Nucleus accumbens (tissue), 56 donors: ENCODE measurements around the gene ANKRD1.

ENCODE experiments used
- DNase-seq, 56 donors: peaks; one replicate each; lab custom pipeline; 2025; lab: John Stamatoyannopoulos, UW

The ANKRD1 gene

GRCh38 chr10:90866050-90866598, 54.8 kb downstream of the ANKRD1 start:
- no peak for DNase-seq

- DNase-seq, result no peak
Measured at GRCh38 chr10:90865401-90865800, 55.5 kb downstream of the ANKRD1 start.

GRCh38 chr10:90862908-90863514, 57.9 kb downstream of the ANKRD1 start:
- DNase-seq, result peak in 2 of 56 donors; percentile 2 to 6
